Tibial nerve (tissue), 4 donors: Measurements from ENCODE around the gene OAT.

Experiments used
- CTCF ChIP-seq, 5 experiments: fragments of 200-600 bp in 3 of 5; fragments of 450-650 bp in 2 of 5; sonication (generic) in 3 of 5; IDR thresholded peaks; one replicate each; pipeline ENCODE4 v1.5.1; 2016 to 2019; ENCODE audit warnings: antibody characterized with exemption in 5 of 5, mild to moderate bottlenecking in 3 of 5, moderate library complexity in 2 of 5
- EP300 ChIP-seq, 2 donors: sonication (generic); formaldehyde crosslinking; IDR thresholded peaks; one replicate each; pipeline ENCODE4 v1.6.1; 2017; ENCODE audit warnings: antibody characterized with exemption in 2 of 2, mild to moderate bottlenecking in 1 of 2
- POLR2A ChIP-seq, 2 donors: fragments of 450-650 bp; IDR thresholded peaks; one replicate each; pipeline ENCODE4 v1.6.1; 2017; ENCODE audit warnings: antibody characterized with exemption in 2 of 2, mild to moderate bottlenecking in 2 of 2, moderate library complexity in 2 of 2

- no peak for TF ChIP-seq POLR2A (IDR thresholded peaks at IDR 0.05)
- no peak for TF ChIP-seq CTCF (IDR thresholded peaks at IDR 0.05)
- TF ChIP-seq EP300 (IDR thresholded peaks at IDR 0.05) = no peak
These were observed 2.0 kb downstream of the OAT start for GRCh38 chr10:124416733-124417132.
